HG02884 (cell line): ENCODE results near the gene CLSTN2.

Experiments
- ATAC-seq: cut with Tn5 transposase; IDR thresholded peaks from one replicate; pipeline ENCODE4 v1.9.1; 2021; ENCODE audit warnings: mild to moderate bottlenecking, moderate library complexity; ENCODE audit not compliant: unreplicated experiment

The CLSTN2 gene

DNA sequence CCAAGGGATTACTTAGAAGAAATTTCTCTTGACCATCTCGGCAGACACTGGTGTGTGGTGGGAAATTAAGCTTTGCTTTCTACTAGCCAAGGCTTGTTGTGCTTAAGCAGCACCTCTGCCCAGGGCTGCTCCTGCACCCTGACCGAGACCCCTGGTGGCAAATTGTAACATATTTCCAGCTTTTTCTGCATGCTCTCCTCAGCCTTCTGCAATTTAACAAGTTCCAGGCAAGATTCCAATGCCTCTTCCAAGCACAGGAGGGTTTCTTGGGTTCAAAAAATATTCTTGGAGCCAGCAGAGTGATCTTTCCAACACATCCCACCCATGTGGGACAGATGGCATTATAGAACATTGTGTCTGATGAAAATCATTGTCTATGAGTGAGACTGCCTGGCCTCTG lies 210.5 kb downstream of the CLSTN2 start:
- no peak for ATAC-seq

DNA sequence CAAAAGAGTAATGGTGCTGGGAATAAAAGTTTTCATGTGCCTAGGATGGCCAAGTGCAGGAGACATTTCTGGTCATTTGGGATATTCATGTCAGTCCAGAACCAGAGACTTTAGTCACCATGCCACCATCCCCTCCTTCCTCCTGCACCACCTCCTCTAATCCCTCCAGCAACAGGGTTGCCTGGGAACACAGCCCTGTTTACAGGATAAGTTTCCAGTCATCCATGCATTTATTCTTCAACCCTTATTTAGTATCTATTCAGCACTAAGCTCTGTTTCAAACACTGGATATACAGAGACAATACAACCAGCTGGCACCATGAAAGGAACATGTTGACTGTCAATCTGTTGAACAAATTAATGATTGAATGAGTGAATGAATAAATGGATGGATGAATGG lies 211.7 kb downstream of the CLSTN2 start:
- ATAC-seq = no peak

DNA sequence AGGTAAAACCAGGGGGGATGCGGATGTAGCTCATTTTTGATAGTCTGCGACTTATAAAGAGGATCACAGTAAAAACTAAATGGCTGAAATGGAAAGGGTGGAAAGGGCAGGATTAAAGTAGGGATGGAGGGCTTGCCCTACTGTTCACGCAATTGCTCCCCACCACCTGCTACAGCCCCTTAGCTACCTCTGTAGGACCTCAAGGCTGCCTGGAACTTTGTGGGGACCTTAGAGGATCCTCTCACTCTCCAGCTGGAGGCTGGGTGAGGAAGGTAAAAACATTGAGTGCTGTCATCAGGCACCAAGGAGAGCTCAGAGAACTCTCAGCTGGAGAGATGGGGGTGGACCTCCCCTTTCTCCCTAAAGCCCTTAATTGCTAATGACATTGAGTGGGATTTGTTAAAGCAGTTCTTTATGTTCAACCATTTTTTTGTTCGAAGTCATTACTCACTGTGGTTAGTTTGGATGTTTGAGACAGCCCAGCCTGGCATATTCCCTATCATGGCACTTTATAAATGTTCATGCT lies 213.0 kb downstream of the CLSTN2 start:
- ATAC-seq = no peak

DNA sequence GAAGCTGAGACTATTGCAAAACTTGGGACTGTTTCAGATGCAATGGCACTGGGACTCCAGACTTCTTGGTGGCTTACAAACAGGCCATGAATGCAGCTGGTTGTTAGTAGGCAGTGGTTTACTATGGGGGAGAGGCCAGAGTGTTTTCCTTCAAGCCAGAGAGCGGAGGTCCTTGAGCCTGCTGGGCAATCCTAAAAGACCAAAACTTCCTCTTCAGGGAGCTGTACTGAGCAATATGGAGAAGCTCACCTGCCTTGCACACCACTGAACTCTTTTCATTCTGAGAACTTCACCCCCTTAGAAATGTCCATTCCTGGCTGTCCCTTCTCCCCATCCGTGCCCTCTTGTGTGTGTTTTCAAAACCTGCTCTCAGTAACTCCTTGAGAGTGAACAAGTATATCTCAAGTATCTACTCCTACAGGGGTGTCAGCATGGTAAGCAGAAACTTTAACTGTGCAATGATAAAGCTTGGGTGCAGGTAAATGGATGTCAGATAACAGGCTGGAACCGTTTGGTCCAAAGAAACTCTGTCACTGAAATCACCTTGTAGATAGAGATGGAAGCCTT lies 213.9 kb downstream of the CLSTN2 start:
- ATAC-seq = no peak

DNA sequence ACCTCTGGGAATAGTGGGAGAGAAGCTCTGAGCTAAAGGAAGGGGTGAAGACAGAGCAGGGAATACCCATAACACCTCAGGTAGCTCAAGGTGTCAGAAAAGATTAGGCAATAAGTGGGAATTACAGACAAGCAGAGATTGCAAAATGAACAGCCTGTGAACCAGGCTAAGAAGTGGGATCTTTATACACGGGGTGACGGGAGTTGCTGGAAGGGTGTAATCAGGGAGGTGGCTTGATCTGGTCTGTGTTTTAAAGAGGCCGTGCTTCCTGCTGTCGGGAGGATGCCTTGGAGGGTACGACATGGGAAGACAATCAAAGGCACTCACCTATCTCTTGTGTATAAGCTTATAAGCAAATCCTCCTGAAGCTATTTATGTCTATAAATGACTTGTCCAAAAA lies 216.3 kb downstream of the CLSTN2 start:
- no peak for ATAC-seq

DNA sequence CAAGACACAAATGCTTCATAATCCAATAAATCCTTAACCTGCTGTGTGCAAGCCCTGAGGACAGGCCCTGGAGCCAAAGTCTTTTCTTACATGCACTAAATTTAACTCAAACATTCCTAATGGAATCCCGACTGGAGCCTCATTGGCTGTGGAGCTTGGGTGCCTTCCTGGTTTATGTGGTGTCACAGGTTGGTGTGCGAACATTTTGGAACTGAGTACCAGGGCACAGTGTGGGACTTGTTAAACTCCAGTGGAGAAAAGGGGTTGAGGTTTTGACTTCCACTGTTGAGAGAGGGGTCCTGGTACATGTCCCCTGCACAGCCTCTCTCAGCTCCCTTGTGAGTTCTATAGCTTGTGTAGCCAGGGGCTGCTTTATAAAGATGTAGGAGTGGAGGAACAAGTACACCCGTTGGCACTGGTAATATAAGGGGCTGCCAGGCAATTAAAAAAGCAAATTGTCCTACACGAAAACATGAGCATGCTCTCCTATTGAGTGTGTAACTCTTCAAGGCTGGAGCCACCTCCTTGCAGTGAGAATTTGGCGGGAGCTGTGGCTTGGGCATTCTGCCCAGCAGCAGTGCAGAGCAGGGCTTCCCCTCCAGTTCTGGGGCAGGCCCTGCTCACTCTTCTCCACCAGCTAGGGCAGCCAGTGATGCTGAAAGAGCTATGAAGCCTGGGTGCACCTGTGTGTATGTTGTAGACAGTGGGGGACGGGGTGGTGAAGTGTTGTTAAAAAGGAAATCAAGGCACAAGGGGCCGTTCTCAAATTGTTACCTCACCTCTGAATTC lies 218.1 kb downstream of the CLSTN2 start:
- no peak for ATAC-seq

DNA sequence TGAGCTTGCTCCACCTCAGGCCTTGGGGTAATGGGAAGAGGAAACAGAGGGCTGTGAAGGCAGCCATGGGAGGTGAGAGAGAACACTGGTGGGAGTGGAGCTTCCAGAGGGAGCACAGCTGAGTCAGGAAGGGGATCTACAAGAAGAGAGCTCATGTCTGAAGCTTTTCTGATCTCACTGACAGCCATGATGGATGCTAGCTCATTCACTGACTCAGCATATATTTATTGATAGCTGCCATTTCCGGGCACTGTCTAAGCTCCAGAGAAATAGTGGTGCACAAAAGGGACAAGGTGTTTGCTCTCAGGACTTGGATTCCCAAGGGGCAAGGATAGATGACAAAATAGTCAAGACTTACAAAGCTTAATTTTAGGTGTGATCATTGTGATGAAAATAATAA lies 218.8 kb downstream of the CLSTN2 start:
- no peak for ATAC-seq

DNA sequence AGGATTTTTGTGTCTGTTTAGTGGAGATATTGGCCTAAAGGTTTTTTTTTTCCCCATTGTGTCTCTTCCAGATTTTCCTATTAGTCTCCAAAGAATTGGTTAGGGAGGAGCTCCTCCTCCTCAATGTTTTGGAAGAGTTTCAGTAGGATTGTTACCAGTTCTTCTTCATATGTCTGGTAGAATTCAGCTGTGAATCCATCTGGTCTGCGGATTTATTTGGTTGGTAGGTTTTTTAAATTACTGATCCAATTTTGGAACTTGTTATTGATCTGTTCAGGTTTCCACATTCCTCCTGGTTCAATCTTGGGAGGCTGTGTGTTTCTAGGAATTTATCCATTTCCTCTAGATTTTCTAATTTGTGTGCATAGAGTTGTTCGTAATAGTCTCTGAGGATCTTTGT lies 222.2 kb downstream of the CLSTN2 start:
- no peak for ATAC-seq

DNA sequence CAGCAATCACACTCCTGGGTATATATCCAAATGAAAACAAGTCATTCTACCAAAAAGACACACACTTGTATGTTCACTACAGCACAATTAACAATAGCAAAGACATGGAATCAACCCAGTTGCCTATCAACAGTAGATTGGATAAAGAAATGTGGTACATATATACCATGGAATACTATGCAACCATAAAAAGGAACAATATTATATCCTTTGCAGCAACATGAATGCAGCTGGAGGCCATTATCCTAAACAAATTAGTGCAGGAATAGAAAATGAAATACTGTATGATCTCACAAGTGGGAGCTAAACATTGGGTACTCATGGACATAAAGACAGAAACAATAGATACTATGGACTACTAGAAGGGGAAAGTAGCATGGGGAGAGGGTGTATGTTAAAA lies 224.7 kb downstream of the CLSTN2 start:
- ATAC-seq = no peak

DNA sequence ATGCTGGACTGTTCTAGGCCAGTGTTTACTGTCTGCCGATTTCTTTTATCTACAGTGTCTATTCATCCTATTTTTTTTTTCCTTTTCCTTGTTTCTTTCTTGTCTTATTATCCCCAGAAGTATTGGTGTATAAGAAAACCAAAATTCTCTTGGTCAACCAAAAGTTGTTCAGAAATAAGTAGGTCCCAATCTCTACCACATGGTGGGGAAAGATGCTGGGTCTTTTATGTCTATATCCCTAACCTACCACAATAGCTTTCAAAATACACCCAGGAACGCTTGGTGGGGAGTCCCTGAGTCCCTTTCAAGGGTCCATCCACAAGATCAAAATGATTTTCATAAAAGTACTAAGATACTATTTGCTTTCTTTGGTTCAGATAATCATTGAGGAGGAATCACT lies 225.6 kb downstream of the CLSTN2 start:
- ATAC-seq = no peak

DNA sequence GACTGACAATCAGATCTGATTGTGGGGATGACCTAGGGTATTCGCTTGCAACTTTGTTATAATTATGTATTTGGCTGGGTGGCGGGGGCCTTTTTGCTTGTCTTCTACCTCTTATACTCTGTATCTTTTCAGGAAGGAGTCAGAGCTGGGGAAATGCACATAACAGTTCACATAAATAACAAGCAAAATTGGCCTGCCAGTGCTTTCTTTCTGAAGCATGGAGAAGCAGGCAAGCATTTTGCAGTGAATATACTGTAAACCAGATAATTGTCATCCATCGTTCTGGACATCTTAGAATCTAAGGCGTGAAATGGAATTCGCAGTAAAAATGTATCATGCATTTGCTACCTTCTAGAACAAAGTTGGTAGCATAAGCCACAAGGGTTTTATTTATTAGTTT lies 227.6 kb downstream of the CLSTN2 start:
- ATAC-seq = no peak

DNA sequence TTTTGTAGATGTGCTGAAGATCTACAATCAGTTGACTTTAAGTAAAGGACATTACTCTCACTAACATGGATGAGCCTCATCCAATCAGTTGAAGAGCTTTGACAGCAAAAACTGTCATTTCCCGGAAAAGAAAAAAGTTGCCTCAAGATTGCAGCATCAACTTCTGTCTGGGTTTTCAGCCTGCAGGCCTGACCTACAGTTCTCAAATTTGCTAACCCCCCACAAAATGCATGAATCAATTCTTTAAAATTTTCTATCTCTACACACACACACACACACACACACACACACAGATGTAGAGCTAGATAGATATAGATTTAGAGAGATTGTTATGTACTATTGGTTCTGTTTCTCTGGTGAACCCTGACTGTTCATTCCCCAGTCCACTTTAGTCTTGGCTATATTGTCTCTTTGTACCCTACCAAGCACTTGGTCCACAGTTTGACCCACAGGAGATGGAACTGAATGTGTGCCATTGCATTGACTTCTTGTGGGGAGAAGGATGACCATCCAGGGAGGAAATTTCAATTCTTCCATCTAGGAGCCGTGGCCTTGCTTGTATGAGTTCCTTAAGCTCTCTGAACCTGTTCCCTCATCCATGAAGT lies 228.3 kb downstream of the CLSTN2 start:
- ATAC-seq = no peak

DNA sequence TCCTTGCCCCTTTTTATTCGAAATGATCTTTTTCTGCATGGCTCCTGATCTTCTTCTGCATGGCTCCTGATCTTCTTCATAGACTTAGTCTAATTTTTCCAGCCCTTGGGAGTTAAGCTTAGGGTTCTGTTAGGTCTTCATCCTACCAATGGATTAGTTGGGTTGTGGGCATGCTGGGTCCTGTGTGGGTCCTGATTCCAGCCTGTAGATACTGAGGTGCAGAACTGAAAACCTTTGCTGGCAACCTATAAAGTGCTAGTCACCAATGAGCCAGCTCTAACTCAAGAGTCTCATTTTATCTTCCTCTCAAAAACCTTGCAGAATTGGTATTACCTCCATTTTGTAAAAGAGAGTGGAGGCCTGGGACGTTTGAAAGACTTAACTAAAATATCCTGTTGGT lies 229.2 kb downstream of the CLSTN2 start:
- ATAC-seq = no peak

DNA sequence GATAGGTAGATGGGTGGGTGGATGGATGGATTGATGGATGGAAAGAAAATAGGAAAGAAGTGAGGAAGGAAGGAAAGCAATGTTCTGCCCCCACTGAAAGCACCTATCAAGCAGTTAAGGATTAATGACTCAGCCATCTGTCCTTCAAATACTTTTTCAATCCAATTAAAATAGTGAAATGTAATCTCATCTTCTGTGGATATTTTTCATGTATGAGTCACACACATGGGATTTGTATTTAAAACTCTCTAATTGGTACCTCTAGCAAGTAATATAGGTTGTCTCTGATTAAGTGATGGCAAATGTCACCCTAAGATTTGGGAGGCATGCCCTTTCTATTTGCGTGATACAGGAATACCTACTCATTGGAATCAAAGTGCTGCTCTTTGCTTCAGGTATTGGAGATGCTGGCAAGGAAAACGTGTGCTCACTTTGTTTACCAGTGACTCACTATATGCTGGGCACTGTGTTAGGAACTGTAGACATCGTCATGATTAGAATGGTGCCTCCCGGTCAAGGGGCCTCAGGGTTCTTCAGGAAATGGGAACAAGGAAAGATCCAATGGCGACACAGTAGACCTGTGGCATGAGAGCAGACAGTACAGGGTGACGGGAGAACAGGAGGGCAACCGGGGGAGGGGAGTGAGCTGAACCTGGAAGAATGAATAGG lies 230.1 kb downstream of the CLSTN2 start:
- no peak for ATAC-seq

DNA sequence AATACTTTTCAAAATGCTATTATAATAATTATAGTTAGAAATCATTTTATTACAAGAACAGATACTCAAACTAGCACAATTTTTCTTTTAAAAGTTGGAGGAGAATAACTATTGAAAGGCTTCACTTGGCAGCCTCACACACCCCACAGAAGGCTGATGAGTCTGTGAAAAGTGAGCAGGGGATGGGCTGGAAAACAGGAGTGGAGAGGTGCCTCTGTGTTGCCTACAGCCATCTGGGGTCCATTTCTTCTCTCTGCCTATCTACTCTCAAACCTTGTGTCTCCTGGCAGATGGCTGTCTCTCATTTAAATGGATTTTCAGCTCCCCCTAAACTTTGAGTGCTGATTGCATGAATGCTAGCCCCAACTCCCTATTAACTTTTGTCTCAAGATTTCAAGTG lies 230.8 kb downstream of the CLSTN2 start:
- no peak for ATAC-seq

DNA sequence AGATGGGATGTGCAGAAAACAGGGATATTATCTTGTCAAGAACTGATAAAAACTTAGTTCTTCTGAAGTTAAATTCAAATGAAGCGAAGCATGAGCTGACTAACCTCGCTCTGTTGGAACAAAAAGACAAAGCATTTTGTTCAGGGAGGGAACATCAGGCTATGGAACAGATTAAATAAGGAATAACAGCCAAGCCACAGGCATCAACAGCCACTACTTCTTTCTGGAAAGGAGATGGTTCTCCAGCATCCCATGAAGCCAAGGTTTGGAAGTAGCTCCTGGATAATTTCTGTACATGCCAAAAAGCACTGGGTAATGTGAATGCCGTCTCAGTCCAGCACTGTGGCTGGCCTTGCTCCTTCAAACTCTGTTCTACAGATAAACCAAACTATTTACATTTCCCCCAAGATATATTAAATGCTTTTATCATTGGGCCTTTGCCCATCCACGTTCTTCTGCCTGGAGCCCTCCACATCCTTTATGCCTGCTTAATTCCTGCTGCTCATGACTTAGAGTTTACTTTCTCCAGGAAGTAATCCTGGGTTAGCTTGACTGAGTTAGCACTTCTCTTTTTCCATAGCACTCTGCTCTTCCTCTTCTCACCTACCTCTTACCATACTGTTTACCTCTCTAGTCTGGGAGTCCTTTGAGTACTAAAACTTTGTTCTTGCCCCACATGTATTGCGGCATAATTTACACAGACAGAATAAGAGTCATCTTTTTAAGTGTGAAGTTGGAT lies 232.0 kb downstream of the CLSTN2 start:
- no peak for ATAC-seq

DNA sequence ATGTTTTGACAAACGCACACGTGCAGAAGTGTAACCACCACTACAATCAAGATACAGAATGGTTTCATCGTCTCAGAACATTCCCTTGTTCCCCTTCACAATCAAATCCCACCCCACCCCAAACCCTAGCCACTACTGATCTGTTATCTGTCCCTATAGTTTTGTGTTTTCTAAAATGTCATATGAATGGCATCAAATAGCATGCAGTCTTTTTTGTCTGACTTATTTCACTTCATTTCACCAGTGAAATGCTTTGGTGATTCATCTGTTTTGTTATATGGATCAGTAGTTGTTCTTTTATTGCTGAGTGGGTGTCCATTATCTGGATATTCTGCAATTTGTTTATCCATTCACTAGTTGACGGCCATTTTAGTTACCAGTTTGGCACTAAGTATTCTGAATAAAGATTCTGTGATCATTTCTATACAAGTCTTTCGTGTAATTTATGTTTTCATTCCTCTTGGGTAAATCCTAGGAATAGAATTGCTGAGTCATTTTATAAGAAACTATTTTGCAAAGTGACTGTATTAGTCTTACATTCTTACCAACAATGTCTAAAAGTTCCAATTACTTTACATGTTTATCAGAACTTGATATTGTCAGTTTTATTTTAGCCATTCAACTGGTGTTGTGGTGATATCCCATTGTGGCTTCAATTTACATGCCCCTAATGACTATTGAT lies 232.8 kb downstream of the CLSTN2 start:
- ATAC-seq = no peak

DNA sequence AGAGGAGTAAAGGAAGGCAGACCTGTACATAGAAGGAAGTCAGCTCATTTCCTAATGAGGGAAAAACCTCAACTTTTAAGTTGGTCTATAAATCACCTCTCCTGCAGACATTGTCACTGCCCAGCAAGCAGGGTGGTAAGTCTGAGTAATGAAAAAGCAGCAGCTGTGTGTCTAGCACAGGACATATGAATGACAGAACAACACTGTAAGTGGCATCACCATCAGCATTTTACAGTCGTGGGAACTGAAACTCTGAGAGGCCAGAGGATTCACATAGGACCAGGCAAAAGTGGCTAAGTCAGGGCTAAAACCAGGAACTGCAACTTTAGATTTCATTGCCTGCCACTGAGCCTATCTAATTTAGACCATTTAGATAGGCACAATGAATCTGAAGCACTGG lies 235.6 kb downstream of the CLSTN2 start:
- ATAC-seq = peak; percentile 96

DNA sequence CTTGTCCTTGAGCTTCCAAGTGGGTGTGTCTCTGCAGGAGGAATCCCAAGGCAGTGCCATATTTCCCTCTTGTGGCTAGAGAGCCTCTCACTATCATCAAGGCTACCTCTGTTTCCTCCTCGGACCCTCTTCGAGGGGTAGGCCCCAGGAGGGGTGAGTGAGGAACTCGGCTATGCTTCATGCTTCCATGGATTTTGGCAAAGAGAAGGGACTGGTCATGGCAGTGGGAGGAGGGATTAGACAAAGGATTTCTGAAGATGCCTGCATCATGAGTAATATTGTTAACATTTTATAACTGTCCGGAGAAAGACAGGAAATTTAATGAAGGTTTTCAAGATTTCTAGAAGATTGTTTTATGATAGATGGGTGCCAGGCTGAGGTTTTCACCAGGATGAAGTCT lies 241.5 kb downstream of the CLSTN2 start:
- ATAC-seq = no peak

DNA sequence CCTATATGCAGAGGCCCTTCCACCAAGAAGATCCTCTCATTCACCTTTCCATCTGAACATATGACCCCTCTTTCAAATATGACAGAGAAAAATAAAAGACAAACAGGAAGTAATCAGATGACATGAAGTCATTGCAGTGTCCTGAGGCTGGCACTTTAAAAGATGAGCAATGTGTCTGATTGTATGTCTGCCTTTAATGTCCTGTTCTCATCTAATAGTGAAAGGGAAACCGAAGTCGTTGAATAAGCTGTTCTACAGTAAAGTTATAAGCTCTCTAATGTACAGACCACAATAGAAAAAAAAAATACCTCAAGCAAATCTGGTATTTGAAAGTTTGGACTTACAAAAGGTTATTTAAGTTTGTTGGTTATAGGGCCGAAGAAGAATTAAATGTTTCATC lies 243.0 kb downstream of the CLSTN2 start:
- no peak for ATAC-seq
